Subcutaneous adipose tissue (tissue), 4 donors: ENCODE results near the gene MYH9. TPM values are rescaled to one million over a fixed set of nuclear protein-coding genes. Genes with fewer than 3 reads are reported as not detected.

Source experiments
- CTCF ChIP-seq: fragments of 450-650 bp; IDR thresholded peaks from one replicate; pipeline ENCODE4 v1.5.1; 2016; ENCODE audit warnings: low read depth, mild to moderate bottlenecking, control low read depth, antibody characterized with exemption, moderate library complexity
- total RNA-seq, 4 donors: library from RNA; depleted of rRNA; stranded (reverse); fragments of >200 nt; gene quantifications; one replicate each; pipeline ENCODE4 v1.1.0, GENCODE V29; 2016

The MYH9 gene
- total RNA-seq, 4 donors from 2014 or later: 187 to 410 (median 233) TPM

GRCh38 chr22:36279219-36279666, 108.5 kb downstream of the MYH9 start:
- TF ChIP-seq CTCF: no peak

- no peak for TF ChIP-seq CTCF
Measured at GRCh38 chr22:36277482-36278291, 110.1 kb downstream of the MYH9 start.

- no peak for TF ChIP-seq CTCF
Measured at GRCh38 chr22:36274531-36274930, 113.2 kb downstream of the MYH9 start.

- no peak for TF ChIP-seq CTCF
Measured at GRCh38 chr22:36267896-36268485, 119.8 kb downstream of the MYH9 start.

GRCh38 chr22:36267058-36267457, 120.7 kb downstream of the MYH9 start:
- TF ChIP-seq CTCF: no peak

- TF ChIP-seq CTCF: no peak
Measured at GRCh38 chr22:36259615-36260300, 128.0 kb downstream of the MYH9 start.
